ENCODE measurements around the gene ANO9. TPM values are rescaled to one million over a fixed set of nuclear protein-coding genes. Genes with fewer than 3 reads are reported as not detected.
A peak's percentile ranks its signal among the peaks of the same experiment; 100 is the strongest.

Gene ANO9
- total and polyA plus RNA-seq, 2 donors from 2014 or later = 11.3 to 21.8 TPM

DNA sequence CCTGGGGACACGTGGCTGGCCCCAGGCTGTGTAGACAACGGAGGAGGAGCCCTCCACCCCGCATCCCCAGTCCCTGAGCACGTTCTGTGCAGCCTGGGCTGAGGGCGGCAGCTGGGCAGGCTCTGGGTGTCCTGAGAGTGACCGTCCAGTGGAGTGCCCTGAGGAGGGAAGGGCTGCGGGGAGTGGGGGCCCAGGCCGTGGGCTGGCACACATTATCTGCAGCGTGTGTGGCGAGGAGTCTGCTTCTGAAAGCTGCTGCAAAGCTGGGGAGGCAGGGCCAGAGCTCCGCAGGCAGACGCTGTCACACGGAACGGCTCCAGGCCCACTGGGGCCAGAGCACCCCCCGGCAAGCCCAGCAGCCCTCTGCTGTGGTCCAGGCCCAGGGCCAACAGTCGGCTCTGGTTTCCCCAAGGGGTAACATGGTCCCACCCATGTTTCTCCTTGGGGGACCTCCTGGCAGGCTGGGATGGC lies 835 bp upstream of the ANO9 start:
- H3K9ac ChIP-seq (ENCODE audit: low read length in 3 of 3) = no peak overlapping the region
- TF ChIP-seq, protein P1, sequence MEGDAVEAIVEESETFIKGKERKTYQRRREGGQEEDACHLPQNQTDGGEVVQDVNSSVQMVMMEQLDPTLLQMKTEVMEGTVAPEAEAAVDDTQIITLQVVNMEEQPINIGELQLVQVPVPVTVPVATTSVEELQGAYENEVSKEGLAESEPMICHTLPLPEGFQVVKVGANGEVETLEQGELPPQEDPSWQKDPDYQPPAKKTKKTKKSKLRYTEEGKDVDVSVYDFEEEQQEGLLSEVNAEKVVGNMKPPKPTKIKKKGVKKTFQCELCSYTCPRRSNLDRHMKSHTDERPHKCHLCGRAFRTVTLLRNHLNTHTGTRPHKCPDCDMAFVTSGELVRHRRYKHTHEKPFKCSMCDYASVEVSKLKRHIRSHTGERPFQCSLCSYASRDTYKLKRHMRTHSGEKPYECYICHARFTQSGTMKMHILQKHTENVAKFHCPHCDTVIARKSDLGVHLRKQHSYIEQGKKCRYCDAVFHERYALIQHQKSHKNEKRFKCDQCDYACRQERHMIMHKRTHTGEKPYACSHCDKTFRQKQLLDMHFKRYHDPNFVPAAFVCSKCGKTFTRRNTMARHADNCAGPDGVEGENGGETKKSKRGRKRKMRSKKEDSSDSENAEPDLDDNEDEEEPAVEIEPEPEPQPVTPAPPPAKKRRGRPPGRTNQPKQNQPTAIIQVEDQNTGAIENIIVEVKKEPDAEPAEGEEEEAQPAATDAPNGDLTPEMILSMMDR (IDR thresholded peaks at IDR 0.05; ENCODE audit: borderline replicate concordance, extremely low read depth, insufficient read depth) = no peak
- intact Hi-C loops (cut with DNase I) = no loop called here
- peaks cover 0 to 5% (median 0%) of the 10 kb centered on the region in 3 donors for H3K4me1 ChIP-seq (ENCODE audit: control insufficient read depth in 2 of 3, insufficient read depth in 2 of 3, low read depth in 1 of 3, low read length in 3 of 3)
- H3K27me3 ChIP-seq (ENCODE audit: control insufficient read depth, insufficient read depth, low read length) = no peaks in the 10 kb centered on the region
- H3K27ac ChIP-seq (ENCODE audit: low read depth in 2 of 2, low read length in 2 of 2) = no peak overlapping the region
- FAIRE-seq (no peak), DNase-seq (peak in 1 of 5 donors; percentile 63)
- H3K4me3 ChIP-seq (ENCODE audit: low read length in 3 of 3) = no peak overlapping the region
- no peaks in the 10 kb centered on the region for H3K36me3 ChIP-seq (ENCODE audit: control insufficient read depth in 2 of 3, insufficient read depth in 3 of 3, low read length in 3 of 3)
- no peaks in the 10 kb centered on the region for H3K9me3 ChIP-seq (ENCODE audit: control insufficient read depth in 2 of 3, insufficient read depth in 1 of 3, low read length in 3 of 3)

DNA sequence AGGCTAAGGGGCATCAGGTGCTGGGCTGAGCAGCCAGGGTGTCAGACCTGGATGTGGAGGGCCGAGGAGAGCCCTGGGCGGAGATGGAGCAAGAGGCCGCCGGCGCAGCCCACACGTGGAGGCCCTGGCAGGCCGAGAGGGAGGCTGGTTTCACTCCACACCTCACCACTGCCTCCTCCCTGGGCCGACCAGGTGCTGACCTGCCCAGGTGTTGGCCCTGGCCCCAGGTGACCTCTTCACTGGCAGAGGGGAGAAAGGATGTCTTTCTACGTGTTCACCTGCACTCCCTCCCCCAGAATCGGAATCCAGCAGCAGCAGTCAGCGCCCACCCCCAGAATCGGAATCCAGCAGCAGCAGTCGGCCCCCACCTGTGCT lies 781 bp downstream of the ANO9 start:
- Histone ChIP-seq H3K4me1 (ENCODE audit: control insufficient read depth in 2 of 3, insufficient read depth in 2 of 3, low read depth in 1 of 3, low read length in 3 of 3) (peaks cover 0 to 5% (median 0%) of the 10 kb centered on the region in 3 donors), H3K4me3 (ENCODE audit: low read length in 3 of 3) (no peak overlapping the region), H3K9me3 (ENCODE audit: control insufficient read depth in 2 of 3, insufficient read depth in 1 of 3, low read length in 3 of 3) (no peaks in the 10 kb centered on the region), H3K27ac (ENCODE audit: low read depth in 2 of 2, low read length in 2 of 2) (no peak overlapping the region), H3K9ac (ENCODE audit: low read length in 3 of 3) (no peak overlapping the region), H3K36me3 (ENCODE audit: control insufficient read depth in 2 of 3, insufficient read depth in 3 of 3, low read length in 3 of 3) (no peaks in the 10 kb centered on the region), H3K27me3 (ENCODE audit: control insufficient read depth, insufficient read depth, low read length) (no peaks in the 10 kb centered on the region)
- intact Hi-C loops (cut with DNase I) = no loop called here
- TF ChIP-seq, protein P1 (IDR thresholded peaks at IDR 0.05; ENCODE audit: borderline replicate concordance, extremely low read depth, insufficient read depth) = no peak
- DNase-seq (no peak), FAIRE-seq (no peak)

DNA sequence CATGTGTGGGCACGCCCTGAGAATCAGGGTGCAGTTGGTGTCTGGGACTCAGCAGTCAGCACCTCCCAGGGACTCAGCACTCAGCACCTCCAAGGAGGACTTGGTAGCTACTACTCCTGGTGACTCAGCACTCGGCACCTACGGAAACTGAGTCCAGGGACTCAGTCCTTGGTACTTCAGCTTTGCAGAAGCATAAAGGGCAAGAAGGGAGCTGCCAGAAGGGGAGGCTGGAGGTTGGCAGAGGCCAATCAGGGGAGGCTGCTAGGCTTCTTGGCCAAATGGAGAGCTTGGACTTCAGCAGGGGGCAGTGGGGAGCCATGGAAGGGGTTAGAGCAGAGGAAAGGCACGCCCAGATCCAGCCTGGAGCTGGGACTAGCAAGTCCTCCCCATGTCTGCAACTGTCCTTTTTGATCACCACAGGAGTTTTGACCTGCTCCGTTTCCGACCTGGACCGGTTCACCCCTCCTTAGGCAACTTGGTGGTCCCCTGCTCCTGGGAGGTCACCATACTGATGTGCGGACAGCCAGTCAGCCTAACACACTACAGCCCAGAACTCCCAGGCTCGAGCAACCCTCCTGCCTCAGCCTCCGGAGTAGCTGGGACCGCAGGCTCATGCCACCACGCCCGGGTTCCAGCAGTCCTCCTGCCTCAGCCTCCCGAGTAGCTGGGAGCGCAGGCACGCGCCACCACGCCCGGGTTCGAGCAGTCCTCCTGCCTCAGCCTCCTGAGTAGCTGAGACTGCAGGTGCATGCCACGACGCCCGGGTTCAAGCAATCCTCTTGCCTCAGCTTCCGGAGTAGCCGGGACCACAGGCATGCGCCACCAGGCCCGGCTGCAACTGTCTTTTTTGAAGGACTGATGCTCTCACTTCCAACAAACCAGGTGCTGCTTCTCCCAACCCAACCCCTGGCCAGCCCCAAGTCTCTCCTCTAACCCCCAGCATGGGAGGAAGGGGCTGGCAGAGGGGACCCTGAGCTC lies 1.5 kb downstream of the ANO9 start:
- Histone ChIP-seq H3K9me3 (ENCODE audit: control insufficient read depth in 2 of 3, insufficient read depth in 1 of 3, low read length in 3 of 3) (no peaks in the 10 kb centered on the region), H3K9ac (ENCODE audit: low read length in 3 of 3) (no peak overlapping the region), H3K27me3 (ENCODE audit: control insufficient read depth, insufficient read depth, low read length) (no peaks in the 10 kb centered on the region), H3K27ac (ENCODE audit: low read depth in 2 of 2, low read length in 2 of 2) (no peak overlapping the region), H3K36me3 (ENCODE audit: control insufficient read depth in 2 of 3, insufficient read depth in 3 of 3, low read length in 3 of 3) (no peaks in the 10 kb centered on the region), H3K4me3 (ENCODE audit: low read length in 3 of 3) (no peak overlapping the region), H3K4me1 (ENCODE audit: control insufficient read depth in 2 of 3, insufficient read depth in 2 of 3, low read depth in 1 of 3, low read length in 3 of 3) (peaks cover 0 to 5% (median 0%) of the 10 kb centered on the region in 3 donors)
- TF ChIP-seq, protein P1 (IDR thresholded peaks at IDR 0.05; ENCODE audit: borderline replicate concordance, extremely low read depth, insufficient read depth) = no peak
- peak in 1 of 5 donors; percentile 64 for DNase-seq
- FAIRE-seq = no peak
- intact Hi-C loops (cut with DNase I) = no loop called here
